Osteocyte (in vitro differentiated cells): ENCODE data around the gene FJX1. TPM values are rescaled to one million over a fixed set of nuclear protein-coding genes. Genes with fewer than 3 reads are reported as not detected.

Experiments
- DNase-seq: peaks from one replicate; pipeline ENCODE4 v3.0.0; 2021; ENCODE audit warnings: mixed read lengths; ENCODE audit not compliant: unreplicated experiment; ENCODE audit errors: extremely low spot score
- H3K27ac Mint-ChIP-seq: one replicate; pipeline ENCODE4 v1.8.0; 2021; ENCODE audit warnings: mild to moderate bottlenecking, mixed read lengths; ENCODE audit not compliant: unreplicated experiment
- H3K27me3 Mint-ChIP-seq: one replicate; pipeline ENCODE4 v1.8.0; 2021; ENCODE audit warnings: mixed read lengths; ENCODE audit not compliant: unreplicated experiment
- H3K36me3 Mint-ChIP-seq: one replicate; pipeline ENCODE4 v1.8.0; 2021; ENCODE audit warnings: mixed read lengths; ENCODE audit not compliant: unreplicated experiment
- H3K4me1 Mint-ChIP-seq: one replicate; pipeline ENCODE4 v1.8.0; 2021; ENCODE audit warnings: mixed read lengths; ENCODE audit not compliant: unreplicated experiment
- H3K4me3 Mint-ChIP-seq: one replicate; pipeline ENCODE4 v1.8.0; 2021; ENCODE audit warnings: mild to moderate bottlenecking, moderate library complexity, mixed read lengths; ENCODE audit not compliant: unreplicated experiment
- H3K9me3 Mint-ChIP-seq: one replicate; pipeline ENCODE4 v1.8.0; 2021; ENCODE audit warnings: mixed read lengths; ENCODE audit not compliant: unreplicated experiment
- CTCF ChIP-seq: fragments of 200-600 bp; sonication (generic); IDR thresholded peaks from 2 replicates; pipeline ENCODE4 v1.5.0; 2021; ENCODE audit warnings: antibody characterized with exemption, mild to moderate bottlenecking, moderate library complexity
- total RNA-seq: library from RNA; stranded (reverse); gene quantifications from 2 replicates; pipeline ENCODE4 v1.2.1, GENCODE V29; 2021

The FJX1 gene
- total RNA-seq, 1 donor from 2014 or later: 21.6 TPM

- DNase-seq: no peak
- Mint-ChIP-seq H3K4me3 (no peak overlapping the region), H3K27me3 (peaks cover 3% of the 10 kb centered on the region), H3K9me3 (no peaks in the 10 kb centered on the region), H3K4me1 (no peaks in the 10 kb centered on the region), H3K36me3 (no peaks in the 10 kb centered on the region), H3K27ac (no peak overlapping the region)
- no peak for TF ChIP-seq CTCF
These were observed 12.6 kb upstream of the FJX1 start for GRCh38 chr11:35605706-35606105.

DNA sequence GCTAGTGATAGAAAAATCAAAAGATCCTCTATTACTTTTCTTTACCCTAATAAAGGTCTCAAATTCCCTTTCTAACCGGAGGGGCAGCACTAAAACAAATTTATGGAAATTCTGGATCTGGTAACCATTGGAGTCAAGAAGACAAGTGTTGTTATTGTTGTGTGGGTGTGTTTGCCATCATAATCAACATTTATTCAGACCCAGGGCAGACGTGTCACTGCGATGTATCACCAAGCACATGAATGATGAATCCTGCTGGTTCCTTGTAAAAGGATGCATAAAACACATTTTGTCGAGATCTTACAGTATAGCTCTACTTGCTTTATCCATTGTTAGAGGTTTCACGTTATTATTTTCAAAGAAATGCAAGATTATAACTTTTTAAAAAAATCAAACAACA, 12.1 kb upstream of the FJX1 start:
- no peak for TF ChIP-seq CTCF
- no peaks in the 10 kb centered on the region for H3K36me3 Mint-ChIP-seq
- H3K9me3 Mint-ChIP-seq: no peaks in the 10 kb centered on the region
- no peaks in the 10 kb centered on the region for H3K4me1 Mint-ChIP-seq
- DNase-seq: no peak
- no peak overlapping the region for H3K4me3 Mint-ChIP-seq
- H3K27me3 Mint-ChIP-seq: peaks cover 3% of the 10 kb centered on the region
- H3K27ac Mint-ChIP-seq: no peak overlapping the region

DNA sequence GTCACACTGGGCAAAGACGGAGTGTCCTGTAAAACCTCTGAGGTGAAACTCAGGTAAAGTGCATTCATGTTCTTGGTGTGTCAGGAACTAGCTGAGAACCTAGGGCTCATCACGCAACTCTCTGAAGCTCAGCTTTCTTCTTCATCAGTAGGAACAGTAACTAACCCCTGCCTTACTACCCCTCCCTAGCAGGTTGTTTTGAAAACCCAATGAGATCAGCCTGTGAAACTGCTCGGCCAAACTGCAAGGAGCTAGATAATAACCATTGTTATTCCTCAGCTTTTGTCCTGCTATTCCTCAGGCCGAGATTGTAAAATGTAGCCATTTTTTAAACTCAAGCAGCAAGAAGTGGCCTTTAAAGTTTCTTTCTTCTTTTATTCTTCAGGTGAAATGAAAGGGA, 9.8 kb upstream of the FJX1 start:
- Mint-ChIP-seq H3K4me3 (no peak overlapping the region), H3K9me3 (no peaks in the 10 kb centered on the region)
- no peak for TF ChIP-seq CTCF

DNA sequence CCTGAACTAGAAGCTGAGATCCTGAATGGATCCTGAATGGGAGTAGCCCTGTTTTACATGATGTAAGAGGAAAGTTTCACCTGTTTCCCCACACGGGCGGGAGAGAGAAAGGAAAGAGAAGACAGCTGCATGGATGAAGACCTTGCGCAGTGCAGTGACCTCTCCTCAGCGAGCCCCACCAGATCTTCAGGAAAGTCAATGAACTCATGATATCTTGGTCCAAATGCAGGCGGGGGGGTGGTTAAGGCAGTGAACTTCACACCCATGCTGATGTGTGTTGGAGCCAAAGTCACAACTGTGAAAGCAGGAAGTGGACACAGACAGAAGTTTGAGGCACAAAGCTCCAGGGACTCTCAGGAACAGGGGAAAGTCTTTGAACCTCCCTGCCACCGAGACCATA, 8.6 kb upstream of the FJX1 start:
- Mint-ChIP-seq H3K4me1 (peaks cover 2% of the 10 kb centered on the region), H3K9me3 (no peaks in the 10 kb centered on the region), H3K27ac (no peak overlapping the region), H3K4me3 (no peak overlapping the region), H3K27me3 (peaks cover 3% of the 10 kb centered on the region), H3K36me3 (no peaks in the 10 kb centered on the region)
- DNase-seq: no peak
- no peak for TF ChIP-seq CTCF

More for the DNA sequence above, 9.8 kb upstream of the FJX1 start:
- Mint-ChIP-seq H3K36me3 (no peaks in the 10 kb centered on the region), H3K4me1 (no peaks in the 10 kb centered on the region), H3K27ac (no peak overlapping the region), H3K27me3 (peaks cover 3% of the 10 kb centered on the region)
- no peak for DNase-seq

DNA sequence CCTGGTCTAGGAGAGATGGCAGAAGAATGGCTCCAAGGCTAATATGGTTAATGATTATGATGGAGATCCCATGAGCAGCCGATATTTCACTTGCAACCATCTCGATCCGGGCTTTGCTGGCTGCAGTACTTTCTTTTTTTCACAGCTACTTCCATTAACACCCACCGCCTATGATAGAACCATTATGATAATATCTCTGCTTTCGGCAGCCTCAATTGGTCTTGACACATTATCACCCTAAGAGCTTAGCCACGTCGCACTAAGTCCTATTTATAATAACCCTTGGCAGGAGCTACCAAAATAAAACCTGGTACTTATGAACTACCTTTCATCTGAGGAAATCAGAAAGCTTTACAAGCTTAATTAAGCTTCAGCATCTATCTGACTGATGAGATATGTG, 7.6 kb upstream of the FJX1 start:
- no peaks in the 10 kb centered on the region for H3K9me3 Mint-ChIP-seq
- peaks cover 3% of the 10 kb centered on the region for H3K27me3 Mint-ChIP-seq
- no peak overlapping the region for H3K27ac Mint-ChIP-seq
- no peak for TF ChIP-seq CTCF
- DNase-seq: no peak
- H3K4me3 Mint-ChIP-seq: no peak overlapping the region
- no peaks in the 10 kb centered on the region for H3K36me3 Mint-ChIP-seq
- peaks cover 7% of the 10 kb centered on the region for H3K4me1 Mint-ChIP-seq
